ENCODE data around the gene ITGB4.

The ITGB4 gene

DNA sequence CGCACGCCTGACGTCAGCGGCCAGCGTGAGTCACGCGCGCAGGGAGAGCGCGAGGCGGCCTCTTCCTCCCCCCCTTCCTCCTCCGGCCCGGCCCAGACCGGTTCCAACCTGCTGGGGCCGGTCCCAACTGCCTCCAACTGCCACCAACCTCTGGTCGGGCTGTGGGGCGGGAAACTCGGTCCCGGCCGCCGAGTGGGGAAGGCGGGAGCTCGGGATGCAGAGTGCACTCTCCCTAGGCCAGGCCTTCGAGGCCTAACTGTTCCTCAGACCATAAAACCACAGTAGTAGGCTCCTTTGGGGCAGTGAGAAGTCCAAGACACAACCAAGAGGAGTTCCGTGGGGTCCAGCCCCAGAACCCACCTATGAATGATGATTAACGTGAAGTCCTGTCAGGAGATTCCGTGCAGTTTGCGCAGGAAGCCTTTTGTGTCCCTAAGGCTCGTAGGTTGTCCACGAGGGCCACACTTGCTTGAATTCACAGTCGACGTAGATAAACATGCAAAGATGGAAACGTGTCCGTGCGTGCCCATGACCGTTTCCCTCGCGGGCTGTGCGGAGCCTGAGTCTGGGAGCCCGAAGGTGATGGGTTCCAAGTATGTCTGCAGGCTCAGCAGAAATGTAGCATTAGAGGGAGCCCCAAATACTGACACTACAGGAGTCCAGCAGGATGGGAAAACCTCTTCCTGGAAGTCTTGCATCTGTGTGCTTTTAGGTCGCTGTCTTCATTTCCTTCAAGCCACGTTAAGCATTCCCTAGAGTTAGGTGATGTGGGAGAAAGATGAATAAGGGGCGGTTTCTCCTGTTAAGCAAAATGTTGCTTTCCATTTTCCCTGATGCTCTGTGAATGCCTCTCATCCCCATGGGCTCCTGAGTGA, 64.0 kb downstream of the ITGB4 start:
- peak; percentile 90 for DNase-seq (ENCODE audit: low read depth)

DNA sequence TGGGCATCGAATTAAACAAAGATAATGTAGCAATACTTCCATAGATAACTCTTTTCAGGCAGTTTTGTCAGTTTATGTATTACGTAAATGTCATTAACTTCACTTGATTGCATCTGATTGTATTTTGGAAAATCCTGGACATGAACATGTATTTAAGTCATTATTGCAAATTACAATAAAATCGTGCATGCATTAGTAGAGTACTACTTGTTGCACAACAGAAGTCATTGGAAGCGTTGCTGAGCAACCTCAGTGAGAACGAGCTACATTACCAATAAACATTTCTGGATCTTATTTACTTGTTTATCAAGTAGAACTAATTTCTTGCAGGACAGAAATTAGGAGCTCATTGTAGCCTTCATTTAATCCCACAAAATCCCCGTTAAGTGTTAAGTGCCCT, 70.0 kb downstream of the ITGB4 start:
- no peak for DNase-seq (ENCODE audit: low read depth)

DNA sequence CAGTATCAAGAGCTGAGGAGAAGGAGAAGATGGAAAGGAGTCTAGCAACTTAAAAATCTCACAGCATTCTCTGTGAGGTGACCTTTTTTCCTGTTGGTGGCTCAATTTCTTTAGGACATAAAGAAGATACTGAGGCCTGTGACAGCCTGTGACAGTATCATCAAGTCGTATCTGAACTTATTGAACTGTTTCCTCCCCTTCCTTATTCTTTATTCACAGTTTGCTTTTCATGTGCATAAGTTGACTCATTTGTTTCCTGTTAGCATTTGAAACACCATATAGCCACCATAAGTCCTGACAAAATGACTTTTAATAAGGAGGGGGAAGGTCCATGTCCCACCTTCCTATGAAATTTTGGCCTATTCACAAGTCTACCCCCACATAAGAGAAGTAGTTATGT, 72.2 kb downstream of the ITGB4 start:
- DNase-seq (ENCODE audit: low read depth): no peak

DNA sequence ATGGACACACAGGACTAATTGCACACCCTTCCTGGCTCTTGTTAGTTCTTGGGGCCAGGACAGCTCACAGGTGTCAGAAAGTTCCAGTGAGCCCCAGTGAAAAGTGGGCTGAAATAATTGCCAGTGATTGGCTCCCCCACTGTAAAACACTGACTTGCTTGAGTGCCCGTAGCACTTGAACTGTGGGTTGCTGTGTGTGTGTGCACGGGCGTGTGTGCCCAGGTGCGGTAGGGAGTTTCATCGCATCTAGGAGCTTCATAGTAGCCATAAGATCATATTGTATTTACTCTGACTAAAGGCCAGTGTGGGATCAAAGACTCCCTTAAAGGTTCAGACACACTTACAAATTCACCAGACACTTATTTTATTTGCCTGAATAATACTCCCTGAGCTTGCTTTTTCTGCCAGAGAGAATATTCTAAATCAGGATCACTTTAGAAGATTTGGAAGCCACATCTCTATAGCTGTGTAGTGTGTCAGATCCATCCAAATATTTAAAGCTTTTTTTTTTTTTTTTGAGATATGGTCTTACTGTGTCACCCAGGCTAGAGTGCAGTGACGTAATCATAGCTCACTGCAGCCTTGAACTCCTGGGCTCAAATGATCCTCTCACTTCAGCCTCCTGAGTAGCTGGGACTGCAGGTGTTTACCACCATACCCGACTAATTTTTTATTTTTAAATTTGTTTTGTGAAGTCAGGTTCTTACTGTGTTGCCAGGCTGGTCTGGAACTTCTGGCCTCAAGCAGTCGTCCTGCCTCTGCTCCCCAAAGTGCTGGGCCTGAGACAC, 74.8 kb downstream of the ITGB4 start:
- DNase-seq (ENCODE audit: low read depth): no peak

DNA sequence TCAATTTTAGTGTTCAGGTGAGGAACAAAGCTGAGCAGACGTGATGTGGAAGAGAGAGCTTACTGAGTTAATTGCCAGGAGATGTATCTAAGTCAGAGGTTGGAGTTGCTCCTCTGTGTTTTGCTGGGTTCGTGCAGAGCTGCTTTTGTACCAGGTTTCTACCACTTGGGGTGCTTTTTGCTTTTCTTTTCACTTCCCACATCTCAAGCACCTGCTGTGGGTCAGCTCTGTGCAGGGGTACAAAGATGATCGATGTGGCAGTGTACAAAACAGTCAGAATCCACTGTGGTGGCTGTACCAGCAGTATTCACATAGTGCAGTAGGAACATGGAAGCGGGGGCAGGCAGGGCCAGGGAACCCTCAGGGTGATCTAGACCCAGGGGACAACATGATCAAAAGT, 78.1 kb downstream of the ITGB4 start:
- no peak for DNase-seq (ENCODE audit: low read depth)

DNA sequence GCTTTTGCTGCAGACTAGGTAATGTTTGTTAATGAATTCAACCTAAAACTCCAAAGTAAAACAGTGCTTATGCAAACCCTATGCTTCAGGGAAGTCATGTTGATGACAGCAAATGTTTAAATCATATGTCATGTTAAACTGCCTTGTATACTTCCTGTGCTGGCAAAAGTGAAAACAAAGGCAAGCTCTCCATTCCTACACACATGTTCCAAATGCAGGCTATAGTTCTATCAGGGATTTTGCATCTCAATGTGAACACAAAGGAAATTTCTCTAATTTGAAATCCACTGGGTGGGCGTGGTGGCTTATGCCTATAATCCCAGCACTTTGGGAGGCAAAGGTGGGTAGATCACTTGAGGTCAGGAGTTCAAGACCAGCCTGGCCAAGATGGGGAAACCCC, 82.6 kb downstream of the ITGB4 start:
- no peak for DNase-seq (ENCODE audit: low read depth)

DNA sequence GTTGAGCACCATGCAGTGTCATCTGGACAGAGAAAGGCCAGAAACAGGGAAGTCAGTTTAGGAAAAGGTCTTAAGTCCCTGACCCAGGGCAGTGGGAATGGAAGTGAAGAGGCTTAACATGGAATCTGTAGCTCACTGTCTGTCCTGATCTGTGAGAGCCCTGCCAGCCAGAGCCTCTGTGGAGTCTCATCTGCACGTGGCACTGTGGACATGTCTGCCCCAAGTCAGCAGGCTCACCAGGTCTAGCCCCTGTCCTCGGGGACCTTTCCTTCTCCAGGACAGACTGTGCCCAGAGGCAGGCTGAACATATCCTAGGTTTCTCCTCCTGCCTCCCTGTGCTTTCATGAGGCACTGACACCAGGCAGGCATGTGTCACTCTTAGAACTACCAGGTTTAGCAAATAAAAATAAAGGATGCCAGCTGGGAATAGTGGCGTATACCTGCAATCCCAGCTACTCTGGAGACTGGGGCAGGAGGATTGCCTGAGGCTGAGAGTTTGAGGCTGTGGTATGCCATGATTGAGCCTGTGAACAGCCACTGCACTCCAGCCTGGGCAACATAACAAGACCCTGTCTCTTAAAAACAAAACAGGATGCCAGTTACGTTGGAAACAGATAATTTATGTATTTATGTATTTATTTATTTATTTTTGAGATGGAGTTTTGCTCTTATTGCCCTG, 85.7 kb downstream of the ITGB4 start:
- DNase-seq (ENCODE audit: low read depth): no peak
